Non-pigmented ciliary epithelial cell (primary cell): ENCODE data around the gene APCDD1L.
A peak's percentile ranks its signal among the peaks of the same experiment; 100 is the strongest.

Source experiments
- DNase-seq: peaks from one replicate; pipeline ENCODE4 v3.0.0-alpha.2; 2010; ENCODE audit warnings: low read depth

Gene APCDD1L

DNA sequence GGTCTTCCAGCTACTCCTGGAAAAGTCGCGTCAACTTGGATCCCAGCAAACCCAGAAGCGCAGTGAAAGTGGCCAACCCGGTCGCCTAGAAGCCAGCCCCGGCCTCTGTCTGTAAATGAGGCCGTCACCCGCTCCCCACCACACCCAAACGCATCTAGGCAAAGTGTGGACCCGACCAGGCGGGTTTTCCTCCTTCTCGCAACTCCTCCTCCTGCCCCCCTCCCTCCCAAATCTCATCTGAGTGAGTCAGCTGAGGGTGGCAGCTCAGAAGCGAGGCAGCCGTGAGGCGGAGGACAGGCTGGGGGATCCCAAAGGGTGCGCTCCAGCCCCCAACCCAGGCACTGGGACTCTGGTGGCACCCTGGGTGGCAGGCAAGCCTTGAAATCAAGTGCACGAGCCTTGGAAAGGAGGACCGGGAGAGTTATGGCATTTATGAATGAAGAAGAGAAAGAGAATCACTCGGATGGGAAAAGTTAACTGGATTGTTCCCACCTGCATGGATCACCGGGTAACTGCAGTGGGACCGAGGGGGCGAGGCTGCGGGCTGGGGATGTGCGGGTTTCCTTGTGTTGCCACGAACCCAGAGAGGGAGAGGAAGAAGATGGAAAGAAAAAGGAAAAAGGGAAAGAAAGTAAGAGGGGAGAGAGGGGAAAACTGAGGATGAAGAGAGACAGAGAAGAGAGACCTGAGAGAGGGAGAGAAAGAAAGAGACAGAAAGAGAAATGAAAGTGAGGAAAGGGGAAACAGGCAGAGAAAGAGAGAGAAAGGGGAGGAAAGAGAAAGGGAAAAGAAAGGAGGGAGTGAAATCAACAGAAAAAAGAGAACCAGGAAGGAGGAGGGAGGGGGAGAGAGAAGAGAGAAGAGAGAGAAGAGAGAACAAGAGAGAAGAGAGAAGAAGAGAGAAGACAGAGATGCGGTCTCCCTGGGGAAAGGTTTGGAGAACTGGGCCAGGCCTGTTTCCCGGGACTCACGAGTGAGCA, at the start of gene APCDD1L:
APCDD1L (minus strand) TSS at position 167 of the 980 bp plus-strand sequence. CDS start 692 bp downstream, outside the sequence.
- no peak for DNase-seq

DNA sequence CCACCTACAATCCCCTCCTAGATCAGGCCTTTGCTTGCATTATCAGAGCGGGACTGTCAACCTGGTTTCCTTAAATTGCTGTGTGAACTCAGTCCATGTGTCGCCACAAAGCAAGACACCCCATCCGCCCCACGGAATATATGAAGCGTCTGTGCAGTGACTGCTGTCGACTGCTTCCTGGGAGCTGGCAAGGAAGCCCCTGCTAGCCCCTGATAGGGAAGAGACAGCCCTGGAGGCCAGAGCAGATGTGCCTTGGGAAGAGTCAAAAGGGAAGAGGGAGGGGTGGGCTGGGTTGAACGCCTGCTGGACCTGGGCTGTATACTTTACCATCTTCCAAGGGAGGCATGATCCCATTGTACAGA, 44.1 kb upstream of the APCDD1L start:
- DNase-seq = no peak

DNA sequence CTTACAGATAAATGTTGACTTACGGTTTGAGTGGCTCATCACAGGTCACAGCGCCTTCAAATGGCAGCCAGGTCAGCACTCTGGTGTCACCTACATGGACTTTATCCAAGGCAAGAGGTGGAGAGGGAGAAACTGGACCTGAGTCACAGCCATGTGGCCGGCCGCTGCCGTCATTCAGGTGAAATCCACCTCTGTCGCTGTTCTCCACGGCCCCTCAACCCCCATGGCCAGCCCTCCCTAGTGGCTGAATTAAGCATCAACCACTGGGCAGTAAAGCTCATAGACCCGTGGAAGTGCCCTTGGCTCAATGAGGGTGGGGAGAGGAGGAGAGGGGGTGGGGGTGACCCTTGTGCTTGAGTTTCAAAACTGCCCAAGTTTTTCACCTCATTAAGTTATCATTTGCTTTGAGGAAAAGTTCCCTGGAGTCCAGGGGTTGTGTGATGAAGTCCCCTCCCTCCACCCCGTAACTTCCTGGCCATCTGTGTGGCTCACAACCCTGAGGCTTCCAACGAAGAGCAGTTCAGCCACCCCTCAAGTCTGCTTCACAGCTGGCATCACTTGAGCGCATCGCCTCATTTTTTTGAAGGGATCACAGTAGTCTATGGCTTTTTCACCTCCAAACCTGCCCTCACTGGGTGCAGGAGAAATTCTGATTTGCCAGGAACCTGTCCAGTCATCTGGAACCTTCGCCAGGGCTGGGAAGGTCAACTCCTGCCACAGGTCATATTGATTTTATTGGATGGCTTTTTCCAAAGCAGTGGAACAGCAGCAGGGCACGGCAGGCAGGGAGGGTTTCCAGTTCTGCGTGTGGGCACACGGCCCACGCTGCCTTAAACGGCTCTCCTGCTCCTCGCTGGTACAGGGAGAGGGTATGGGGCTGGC, 43.5 kb upstream of the APCDD1L start:
- no peak for DNase-seq

DNA sequence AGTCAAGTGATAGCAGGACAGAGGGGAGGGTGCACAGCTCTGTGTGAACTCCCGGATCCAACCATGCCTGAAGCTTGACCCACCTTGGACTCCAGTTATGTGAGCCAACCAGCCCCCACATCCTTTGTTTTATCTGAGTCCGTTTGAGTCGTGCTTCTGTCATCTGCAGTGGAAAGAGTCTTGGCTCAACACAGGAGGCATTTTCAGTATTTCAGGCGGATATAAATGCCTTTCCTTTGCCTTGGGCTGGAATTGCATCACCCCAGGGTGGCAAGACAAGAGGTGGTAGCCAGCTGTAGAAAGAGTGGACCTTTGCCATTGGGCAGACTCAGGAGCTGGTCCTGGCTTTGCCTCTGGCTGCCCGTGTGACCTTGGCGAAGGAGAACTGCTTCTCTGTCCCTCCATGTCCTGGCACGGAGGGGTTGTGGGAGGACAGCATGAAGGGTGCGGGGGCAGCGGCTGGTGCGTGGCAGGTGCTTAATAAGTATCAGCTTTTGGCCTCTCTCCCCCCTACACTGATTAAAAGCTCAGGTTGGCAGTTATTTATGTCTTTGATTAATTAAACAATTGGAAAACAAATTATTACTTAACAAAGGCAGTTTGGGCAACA, 42.6 kb upstream of the APCDD1L start:
- DNase-seq = no peak

DNA sequence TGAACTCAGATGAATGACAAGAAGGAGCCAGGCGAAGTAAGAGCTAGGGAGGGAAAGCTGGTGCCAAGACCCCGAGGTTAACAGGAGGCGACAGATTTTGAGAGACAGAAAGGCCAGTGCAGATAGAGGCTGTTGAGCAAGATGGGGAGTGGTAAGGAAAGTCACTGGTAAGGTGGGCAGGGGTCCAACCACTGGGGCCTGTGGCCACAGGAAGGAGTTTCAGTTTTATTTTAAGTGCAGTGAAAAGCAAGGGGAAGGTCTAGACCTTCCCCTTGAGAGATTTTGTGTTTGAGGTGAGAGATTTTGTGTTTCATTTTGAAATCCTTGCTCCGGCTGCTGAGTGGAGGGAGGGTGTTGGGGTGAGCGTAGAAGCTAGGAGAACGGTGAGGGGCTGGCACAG, 41.8 kb upstream of the APCDD1L start:
- no peak for DNase-seq

DNA sequence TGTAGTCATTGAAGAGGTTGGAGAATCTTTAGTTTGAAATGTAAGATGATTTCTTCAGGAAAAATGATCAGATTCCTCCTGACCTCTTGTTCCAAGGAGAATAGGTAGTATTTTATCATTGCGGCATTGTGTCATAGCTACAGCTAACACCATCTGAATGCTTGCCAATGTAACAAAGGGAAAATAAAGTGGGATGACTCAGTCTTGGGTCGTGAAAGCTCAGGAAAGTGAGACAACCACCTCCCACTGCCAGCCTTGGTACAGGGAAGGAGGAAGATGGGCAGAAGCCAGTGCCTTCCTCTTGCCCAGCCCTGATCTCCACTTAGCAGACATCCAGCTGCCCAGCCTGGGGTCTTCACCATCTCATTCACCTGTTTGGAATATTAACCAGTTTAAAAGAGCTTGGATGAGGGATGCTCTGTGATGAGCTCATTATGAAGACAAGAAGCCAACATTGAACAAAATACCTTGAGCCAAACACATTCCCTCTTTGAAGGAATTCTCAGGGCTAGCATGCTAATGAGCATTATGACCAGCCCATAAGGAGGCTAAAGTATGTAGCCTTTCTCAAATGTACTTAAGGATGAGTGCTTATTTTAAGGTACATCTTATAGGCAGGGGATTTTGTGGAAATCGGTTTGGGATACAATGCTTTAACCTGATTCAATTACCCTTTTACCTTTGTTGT, 40.0 kb upstream of the APCDD1L start:
- DNase-seq = peak; percentile 58

DNA sequence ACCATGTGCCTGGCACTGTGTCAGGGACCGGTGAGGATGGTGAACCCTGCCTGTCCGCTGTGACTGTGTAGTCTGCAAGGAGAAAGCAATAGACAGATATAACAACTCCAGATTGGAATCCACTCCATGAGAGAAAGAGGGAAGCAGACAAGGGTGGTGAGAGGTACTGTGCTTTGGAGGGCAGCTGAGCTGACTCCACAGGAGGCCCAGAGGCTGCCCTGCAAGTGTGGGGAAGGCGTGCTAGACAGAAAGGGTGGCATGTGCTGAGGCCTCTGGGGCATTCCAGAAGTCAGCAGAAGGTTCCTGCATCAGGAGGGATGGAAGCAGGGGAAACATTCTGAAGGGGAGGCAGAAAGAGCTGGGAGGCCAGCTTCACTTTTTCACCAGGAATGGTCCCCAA, 39.3 kb upstream of the APCDD1L start:
- DNase-seq = no peak

DNA sequence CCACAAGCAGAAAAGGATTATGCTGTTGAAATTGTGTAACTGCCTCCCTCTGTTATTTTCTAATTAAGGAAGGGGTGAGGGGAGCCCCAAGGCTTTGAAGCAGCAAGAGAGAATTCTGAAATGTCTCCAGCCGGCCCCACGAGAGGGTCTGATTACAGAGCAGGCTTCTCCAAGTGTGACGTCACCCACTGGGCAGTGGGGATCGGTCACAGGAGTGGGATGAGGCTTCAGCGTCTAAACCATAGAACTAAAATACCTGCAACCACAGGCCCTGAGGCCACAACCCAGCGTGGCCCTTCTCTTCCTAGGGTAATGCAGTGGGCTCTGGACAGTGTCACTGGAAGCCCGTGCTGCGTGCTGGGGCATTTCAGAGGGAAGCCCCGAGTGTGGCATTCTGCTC, 38.6 kb upstream of the APCDD1L start:
- peak; percentile 18 for DNase-seq

DNA sequence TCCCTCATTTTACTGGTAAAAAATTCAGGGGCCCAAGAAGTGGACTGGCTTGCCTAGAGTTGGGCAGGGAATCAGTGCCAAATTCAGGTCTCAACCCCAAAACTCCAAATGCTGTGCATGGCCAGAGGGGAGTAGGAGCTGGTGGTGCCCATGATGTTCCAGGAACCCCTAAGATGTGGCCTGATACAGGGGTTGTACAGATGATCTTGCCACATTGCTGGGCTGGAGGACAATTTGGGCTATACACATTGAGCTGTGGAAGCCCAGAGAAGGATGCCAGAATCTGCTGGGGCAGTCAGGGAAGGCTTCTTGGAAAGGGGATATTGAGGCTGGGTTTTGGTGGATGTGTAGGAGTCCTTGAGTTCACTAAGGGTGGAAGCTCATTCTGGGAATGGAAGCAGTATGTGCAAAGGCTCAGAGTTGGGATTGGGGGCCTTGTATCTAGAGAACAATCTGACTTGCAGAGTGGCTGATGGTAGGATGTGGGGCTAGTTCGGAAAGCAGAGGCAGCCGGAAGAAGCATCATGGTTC, 38.0 kb upstream of the APCDD1L start:
- DNase-seq = no peak

DNA sequence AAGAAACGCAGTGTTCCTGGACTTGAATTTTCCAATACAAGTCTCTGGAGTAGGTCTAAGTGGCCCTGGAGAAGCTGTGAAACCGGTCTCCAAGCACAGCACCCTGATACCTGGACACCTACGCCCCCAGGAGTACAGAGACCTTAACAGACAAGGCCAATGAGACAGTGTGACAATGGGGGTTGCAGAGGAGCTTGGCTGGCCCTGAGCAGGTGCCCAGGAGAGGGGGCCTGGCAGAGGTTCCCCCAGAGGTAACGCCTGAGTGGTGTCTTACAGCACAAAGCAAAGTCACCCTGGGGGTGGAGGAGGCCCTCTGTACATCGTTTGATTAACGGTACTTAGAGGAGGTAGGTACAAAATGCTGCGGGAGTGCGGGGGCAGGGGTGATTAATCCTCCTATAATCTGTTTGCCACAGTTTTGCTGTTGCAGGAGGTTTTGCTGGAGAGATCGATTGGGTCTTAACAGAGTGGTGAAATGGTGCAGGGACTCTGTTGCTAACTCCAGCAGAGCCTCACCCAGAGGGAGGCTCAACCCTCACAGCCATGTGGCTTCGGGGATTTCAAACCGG, 37.3 kb upstream of the APCDD1L start:
- DNase-seq = no peak

DNA sequence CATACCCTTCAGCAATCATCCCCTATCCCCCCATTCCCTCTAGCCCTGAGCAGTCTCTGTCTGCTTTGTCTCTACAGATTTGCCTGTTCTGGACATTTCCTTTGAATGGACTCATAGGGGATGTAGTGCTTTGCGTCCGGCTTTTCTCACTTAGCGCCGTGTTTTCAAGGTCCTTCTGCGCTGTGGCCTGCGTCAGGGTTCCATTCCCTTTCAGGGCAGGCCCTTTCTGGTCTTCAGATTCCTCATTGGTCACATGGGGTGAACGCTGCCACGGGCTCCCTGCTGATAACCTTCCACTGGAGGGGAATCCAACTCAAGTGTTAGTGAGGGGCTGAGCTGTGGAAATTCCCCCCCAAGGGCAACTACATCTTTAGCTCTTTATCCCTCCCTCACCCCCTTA, 36.4 kb upstream of the APCDD1L start:
- no peak for DNase-seq

DNA sequence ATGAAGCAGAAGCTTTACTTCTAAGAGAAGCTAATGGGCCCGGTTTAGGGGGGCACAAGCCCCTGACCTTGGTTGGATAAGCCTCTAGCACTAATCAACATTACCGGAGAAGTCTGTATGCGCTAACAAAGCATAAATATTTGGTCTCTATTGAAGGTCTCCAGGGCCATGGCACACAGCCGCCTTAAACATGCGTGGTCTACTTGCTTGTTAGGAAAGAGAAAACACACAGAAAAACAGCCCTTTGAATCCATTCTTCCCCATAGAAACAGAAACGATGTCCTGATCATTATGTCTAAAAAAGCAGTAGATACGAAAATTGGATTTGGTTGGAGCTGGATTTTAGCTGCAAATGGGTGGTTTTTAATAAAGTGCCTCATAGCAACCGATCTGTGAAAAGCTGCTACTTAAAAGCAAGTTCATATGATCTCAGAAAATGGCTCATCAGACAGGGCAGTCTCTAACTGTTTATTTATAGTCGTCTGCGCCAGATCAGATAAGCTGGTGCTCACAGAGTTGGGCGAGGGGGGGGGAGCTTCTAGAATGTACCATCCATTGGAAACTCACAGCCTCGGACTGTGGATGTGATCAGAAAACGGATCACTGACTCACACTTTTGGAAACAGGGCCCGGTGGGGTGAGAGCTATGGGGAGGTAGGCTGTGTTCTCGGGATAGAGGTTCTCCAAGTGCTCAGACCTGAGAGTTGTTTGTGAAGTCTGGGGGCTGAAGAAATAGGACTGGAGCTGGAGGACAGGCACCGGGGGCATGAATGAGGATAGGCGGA, 35.3 kb upstream of the APCDD1L start:
- DNase-seq = peak; percentile 88

DNA sequence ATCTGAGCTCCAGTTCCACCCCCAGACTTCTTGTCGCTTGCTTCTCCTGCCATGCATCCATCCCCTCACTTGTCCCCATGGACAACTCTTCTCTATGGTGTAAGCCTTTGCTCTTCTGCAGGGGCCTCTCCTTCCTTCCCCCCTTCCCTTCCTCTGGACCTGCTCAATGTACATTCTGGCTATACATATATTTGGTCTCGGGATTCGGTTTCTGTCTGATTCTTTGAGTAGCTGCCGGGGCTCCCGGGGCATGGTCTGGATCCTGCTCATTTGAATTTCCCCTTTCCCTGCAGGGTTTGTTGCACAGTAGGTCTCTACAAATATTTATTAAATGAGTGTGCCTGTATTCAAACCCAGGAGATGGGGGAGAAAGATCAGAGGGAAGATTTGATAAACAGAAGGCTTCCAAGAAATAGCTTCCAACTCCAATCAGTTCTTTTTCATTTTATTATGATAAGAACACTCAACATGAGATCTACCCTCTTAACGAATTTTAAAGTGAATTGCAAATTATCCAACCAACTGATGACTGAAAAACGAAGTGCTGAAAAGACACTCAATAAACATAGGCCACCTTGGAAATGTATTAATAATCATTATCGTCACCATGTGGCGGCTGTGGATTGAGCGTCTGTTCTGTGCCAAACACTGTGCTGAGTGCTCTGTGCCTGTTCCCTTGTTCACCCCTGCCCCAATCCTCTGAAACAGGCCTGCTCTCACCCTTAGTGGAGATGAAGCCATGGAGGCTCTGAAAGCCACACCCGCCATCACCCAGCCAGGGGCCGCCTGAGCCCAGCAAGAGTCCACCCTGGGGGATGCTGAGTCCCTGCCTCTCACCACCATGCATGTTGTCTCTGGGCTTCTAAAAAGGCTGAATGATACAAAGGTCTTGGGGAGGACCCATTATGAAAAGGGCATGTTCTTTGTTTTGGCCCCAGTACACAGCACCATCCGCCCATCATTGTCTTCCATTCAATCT, 34.3 kb upstream of the APCDD1L start:
- no peak for DNase-seq

DNA sequence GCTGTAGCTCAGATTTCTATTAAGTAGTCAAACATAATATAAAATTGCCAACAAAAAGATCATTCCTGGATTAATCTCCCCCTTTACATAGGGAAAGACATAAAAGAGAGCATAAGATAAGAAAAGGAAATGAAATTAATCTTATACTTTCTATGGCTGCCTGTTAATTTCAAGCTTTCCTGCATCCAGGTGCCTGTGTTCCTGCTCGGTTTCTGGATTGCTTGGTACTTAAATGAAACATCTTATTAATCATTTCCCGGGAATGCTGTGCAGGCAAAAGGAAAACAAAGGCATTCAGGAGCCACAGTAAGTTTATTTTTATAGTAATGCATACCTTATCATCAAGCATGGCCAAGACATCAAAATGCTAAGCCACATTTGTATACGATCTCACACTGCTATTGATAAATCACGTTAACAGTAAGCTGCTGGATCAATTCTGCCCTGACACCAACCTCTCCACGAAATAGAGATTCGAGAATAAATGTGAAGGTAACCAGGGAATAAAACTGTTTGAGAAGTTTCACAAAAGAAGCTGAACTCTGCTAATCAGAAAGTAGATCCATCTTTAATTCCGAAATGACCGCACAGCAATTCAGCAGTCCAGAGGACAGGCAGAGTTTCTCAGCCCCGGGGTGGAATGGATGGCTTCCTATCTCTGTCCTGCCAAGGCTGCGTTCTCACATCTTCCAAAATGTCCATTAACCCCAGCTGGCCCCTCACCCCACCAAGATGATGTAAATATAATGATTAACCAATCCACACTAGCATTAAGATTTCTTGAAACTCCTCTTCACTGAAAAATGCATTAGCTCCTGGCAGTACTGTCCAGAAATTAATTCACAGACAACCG, 32.6 kb upstream of the APCDD1L start:
- DNase-seq = no peak

DNA sequence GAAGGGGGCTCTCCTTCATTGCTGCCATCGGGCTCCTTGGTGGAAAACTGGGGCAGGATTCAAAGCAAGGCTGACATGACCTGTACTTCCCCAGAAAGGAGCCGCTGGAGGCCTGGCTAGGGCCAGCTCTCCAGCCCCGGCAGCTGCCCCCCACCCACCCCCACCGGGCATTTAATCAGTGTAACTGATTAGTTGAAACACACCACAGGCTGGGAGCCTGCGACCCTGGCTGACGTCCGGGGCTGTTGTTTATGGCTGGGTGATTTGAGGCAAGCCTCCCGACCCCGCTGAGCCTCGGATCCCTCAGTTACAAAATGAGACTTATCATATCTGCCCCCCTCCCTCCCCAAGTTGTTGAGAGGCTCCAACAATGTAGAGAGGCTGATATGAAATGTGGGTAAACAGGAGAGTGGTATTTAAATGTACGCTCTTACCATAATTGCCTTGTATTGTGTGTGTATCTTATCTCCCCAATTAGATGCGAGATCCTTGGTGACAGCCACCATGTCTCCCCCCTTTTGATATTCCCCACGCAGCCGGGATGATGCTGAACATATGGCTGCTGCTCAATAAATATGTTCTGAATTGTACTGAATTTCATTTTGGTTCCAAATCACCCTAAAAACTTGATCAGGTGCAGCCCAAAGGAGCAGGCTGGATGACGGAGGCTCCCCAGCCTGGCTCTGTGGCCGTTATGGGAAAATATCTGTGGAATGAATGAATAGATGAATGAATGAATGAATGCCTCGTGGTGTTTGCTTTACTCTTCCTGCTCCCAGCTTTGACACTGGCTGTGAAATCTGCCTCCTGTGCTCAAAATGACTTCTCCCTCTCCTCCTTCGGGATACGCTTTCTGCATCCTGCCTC, 31.8 kb upstream of the APCDD1L start:
- DNase-seq = no peak

DNA sequence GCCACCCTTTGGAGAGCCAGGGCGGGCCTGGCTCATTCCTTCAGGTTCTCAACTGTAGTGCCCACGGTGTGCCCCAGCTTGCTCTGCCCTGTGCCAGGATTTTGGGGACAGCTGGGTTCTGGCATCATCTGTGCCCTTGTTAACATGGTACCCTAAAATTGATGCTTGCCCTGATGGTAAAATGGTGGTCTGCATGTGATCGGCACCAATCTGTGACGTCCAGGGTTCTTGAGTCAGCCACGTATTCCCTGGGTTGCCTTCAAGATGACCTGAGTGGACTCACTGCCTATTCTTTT, 31.2 kb upstream of the APCDD1L start:
- DNase-seq = no peak
